GM18870 (cell line): Measurements from ENCODE around the gene RBMS3.
"Not testable (repeated sequence)": the region's sequence is repeated elsewhere in the genome, so short reads cannot be mapped to it uniquely, and the experiment has no call there.

Experiments
- ATAC-seq: cut with Tn5 transposase; IDR thresholded peaks from one replicate; pipeline ENCODE4 v1.9.1; 2021; ENCODE audit warnings: moderate library complexity; ENCODE audit not compliant: unreplicated experiment

RBMS3 gene

DNA sequence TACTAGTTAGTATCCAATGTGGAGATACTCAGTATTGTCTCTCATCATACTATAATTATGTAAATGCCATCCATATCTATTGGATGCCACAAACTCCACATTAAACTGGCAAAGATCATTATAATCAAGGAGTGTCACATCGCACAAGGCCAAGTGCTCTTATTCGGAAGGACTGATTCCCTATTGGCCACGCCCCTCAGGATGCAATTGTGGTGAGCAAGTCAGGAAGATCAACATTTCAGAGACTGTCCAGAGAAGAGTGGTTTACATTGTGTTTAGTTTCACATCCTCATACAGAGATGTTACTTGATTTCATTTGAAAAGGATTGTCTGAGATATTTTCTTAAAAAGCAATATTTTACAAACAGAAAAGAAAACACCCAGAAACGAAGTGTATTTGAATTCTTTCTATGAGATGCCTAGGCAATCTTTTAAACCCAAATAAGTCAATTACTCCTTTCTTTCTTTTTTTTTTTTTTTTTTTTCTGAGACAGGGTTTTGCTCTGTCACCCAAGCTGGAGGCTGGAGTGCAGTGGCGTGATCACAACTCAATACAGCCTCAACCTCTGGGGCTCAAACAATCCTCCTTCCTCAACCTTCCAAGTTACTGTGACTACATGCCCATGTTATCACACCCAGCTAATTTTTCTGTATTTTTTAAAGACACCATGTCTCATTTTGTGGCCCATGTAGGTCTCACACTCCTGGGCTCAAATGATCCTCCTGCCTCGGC, 369.1 kb downstream of the RBMS3 start:
- ATAC-seq = peak; percentile 85

DNA sequence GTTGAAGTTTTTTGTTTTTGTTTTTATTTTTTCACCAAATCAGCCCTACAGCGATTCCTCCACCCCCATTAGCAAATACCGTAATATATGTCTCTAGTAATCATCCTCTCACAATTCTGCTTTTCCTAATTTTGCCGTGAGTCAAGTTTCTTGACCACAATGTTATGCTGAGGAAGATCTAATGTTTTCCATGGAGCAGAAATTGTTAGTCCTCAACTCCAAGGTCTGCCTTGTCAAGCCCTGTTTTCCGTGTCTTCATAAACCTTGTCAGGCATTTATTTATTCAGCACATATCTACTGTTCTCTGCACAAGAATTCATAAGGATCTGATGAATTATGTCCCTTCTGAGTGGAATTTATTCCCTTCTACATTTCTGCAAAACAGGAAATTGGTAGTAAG, 372.8 kb downstream of the RBMS3 start:
- ATAC-seq = no peak

DNA sequence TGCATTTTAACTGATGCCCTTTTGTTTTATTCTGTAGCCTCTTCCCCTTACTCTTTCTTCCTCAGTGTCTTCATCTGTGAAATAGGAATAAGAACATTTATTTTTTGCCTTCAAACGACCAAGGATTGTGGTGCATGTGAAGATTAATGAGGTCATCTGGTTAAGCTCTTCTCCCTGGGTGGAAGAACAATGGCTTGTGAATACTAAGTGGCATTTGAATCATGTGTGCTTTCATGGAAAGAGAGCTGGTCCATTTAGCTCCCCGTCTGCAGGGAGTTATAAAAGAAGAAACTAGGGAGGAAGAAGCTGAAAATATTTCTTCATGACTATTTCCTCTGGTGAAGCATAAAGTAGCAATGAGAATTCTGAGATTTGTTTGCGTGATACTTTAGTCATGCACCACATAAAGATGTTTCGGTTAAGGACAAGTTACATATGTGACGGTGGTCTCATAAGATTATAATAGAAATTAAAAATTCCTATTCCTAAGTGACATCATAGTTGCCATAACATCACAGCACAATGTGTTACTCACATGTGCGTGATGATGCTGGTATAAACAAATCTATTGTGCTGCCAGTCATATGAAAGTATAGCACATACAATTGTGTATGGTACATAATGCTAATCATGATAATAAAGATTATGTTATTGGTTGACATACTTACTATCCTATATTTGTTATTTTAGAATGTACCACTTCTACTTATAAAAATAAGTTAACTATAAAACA, 374.3 kb downstream of the RBMS3 start:
- ATAC-seq = no peak

DNA sequence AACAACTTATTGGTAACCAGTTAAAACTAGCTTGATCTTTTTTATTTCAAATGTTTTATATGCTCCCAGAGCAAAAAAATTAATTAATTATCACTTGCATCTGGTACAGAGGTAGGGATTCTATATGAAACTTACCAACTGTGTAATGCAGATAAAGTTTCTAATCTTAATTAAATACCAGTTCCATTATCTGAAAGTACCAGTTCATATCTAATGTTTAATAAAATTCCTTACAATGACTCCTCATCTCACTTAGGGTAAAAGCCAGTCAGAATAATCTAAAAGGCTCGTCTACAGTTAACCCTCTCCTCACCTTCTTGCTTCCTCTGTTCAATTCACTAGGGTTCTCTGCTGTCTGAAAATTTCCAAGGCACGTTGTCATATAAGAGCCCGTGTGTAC, 384.8 kb downstream of the RBMS3 start:
- ATAC-seq = no peak

DNA sequence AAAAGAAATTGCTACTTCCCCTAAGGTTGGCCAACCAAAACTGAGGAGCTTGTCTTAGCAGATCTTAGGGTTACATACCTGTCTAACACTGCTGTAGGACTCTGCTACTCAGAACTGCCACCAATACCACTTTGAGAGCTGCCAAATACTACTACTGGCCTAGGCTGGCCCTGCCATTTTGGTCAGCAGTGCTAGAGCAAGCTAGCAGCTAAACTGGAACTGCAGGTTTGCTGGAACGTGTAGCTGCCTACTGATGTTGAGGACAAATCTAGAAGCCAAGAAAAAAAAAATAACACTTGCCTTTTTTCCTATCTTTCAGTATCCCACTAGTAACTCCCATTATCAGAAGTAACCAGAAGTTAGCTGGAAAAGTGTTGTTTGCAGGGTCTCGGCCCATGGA, 387.4 kb downstream of the RBMS3 start:
- no peak for ATAC-seq

DNA sequence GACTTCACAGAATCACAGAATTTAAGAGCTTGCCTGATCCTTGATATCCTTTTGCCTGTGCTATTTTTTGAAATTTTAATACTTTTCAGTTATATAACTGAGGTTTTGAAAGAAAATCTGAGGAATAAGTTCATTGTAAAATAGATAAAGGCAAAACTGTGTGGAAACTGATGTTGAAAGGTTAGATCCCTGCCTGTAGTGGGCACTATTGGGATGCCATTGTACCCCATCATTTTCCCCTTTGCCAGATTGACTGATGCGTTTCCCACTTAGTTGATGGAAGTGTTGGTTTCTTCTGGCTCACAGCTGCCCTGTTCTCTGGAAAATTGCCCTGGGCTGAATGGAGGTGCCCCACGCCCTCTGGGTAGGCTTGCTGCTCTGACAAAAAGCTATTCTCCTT, 387.9 kb downstream of the RBMS3 start:
- ATAC-seq = no peak

DNA sequence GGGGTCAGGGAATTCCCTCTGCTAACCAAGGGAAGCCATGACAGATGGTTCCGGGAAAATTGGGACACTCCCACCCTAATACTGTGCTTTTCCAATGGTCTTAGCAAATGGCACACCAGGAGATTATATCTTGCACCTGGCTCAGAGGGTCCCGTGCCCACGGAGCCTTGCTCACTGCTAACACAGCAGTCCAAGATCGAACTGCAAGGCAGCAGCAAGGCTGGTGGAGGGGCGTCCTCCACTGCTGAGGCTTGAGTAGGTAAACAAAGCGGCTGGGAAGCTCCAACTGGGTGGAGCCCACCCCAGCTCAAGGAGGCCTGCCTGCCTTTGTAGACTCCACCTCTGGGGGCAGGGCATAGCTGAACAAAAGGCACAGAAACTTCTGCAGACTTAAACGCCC, 389.6 kb downstream of the RBMS3 start:
- ATAC-seq = not testable (repeated sequence)

DNA sequence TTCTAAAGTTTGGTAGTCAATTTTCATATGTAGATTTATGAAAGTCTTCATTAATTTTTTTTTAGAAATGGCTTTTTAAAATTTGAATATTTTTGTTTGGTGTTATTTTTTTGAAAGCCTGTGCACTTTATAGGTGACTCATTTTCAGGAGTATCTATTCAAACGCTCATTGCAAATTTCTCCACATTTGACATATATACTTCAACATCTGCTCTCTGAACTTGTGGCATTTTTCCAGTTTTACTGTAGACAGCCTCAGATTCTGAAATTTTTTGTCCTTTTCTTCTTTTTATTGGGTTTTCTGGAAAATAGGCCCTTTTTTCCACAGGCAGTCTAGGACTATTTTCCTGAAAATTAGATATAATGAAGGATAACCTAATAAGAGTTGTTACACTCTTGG, 396.6 kb downstream of the RBMS3 start:
- no peak for ATAC-seq

DNA sequence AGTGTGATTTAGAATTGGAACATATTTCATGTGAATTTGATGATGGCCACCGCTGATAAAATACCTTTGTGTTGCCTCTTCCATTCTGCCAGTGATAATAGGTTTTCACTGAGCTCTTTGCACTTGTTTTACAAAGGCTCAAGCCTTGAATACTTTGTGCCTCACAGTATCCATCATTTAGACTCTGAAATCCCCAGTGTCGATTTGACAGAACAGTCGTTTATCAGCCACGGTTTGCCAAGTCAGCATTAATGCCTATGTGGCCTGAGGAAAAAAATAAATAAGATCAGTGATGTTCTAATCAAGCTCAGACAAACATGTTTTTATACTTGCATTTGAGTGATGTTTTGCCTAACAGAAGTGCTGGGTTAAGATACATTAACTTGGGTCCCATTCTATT, 399.1 kb downstream of the RBMS3 start:
- no peak for ATAC-seq

DNA sequence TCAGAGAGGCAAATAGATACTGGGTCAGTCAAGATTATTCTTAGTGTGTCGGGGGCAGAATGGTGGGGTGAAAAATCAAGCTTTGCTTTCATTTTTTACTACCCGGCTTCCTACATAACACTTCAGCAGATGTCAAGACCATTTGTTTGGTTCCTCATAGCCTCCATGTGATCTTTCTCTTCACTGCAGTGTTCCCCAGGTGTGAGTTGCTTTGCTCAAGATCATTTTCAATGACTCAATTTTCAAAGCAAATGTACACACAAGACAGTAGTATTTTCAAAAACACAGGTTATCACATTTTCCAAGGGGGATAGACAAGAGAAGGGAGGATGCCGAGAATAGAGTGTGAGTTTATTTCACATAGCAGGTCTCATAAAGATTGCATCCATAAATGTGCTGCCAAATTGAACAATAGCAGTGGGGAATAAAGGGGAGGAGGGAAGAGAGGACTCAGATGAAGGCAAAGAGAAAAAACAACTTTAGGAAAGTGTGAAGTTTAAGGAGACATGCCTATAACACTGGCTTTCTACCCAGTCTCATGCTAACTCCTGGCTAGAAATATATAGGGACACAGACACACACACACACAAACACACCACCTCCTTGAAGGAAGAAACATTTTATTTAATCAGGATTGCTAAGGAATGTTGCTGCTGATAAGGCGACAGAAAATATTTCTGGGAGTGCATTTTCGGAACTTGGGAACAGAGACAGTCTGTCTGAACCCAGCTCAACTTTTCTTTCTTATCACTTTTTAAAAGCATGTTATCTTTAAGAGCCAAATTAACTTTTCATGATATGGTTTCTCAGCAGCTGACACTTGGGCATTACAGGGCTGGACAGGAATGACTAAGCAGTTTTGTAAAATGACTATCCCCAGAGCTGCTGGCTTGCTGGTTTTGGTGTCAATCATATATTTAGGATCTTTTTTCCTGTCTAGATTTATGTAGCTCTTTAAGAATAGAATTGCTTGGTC, 402.4 kb downstream of the RBMS3 start:
- peak; percentile 63 for ATAC-seq

DNA sequence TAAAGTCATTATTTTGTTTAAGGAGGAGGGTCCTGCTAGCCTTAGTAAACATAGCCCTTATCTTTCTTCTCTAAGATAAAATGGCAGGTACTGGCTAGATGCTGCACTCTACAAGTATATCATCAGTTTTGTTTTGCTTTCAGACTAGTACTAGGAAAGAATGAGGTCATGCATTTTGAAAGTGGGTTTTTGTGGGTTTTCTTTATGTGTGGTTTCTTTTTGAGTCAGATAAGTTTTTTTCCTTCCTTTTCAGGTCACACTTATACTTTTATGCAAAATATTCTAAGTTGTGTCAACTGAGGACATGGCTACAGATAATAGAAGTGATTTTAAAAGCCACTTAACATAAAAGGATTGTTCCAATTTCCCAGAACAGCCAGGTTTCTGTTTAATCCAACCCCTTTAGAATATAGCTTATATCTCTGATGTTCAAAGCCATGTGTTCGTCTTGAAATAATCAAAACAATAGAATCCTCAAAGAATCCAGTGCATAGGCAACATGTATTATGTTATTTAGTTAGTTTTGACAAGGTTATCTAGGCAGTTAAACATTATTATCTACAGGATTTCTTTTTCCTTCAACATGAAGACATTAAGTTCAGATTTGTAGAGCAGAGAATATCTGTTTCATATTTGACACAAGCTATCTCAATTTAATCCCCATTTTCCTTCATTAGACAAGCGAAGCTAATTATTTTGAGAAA, 406.2 kb downstream of the RBMS3 start:
- peak; percentile 99 for ATAC-seq

DNA sequence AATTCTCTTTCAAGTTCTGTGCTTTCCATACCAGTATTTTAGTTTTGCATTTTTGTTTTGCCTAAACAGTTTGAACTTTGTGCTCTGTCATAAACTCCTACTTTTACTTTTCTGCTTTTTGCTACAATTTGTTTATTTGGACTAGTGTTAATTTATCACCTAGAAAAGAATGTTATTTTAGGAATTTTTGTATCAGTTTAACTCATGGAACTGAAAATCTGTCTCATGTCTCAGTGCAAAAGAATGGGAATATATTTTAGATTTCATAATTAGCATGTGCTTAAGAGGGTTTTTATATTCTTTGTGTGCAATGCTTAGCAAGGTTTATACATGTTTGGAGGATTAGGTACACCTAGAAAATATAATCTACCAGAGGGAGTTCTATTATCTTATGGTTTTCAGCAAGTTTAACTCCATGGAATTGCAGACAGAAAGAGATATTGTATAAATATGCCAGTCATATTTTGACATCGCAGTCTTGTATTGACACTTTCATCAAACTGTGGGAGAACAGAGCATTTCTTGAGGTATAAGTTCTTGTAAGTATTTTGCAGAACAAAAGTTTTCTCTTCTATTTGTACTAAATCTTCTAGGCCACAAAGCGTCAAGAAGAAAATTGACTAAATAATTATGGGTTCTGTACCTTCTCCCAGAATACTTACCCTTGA, 409.9 kb downstream of the RBMS3 start:
- ATAC-seq = no peak

DNA sequence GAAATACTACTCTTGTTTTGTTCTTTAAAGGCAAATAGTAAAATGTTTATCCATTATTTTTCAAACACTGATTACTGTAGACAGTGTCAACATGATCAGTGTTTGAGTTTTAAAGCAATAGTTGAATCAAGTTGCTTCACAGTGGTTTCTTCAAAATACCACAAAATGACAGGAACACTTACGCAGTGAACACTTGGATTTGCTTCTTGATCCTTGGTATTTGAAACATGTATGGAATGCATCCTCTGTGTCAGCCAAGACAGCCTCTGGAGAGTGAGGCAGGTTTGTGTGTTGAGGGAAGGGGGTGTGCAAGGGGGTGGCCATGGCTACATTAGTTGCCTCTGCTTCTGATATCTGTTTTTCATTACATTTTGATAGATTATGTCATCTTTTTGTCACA, 413.0 kb downstream of the RBMS3 start:
- no peak for ATAC-seq

DNA sequence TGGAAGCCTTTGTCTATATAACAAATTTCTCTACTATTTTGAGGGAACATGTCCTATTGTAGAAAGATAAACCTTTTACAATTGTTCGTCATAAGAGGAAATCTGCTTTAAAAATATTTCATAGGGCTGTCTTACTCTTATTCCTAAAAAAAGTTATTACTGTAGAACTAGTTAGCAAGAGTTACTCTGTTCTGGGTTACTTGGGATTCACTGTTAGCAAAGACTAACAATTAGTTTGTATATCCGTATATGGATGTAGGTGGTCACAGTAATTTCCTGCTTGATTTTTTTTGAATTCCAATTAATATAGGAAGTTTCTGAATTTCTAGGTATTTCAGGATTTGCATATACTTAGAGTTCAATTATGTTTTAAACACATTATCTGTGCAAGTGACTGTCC, 413.5 kb downstream of the RBMS3 start:
- no peak for ATAC-seq

DNA sequence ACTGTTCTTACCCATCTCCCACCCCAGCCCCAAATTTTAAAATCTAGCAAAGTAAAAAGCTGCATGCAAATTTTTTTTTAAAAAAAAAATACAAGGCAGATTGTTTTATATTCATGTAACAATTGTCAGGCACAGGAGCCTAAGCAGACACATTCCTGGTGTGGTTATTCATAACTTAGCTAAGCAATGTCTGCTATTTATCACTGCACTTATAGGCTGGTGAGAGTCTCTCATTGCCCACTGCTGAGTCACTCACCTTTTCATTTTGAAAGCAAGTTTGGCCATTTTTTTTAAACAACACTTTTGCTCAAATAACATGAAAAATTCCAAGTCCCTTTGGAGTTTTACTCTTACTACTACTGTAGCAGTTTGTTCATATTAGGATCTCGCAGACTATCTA, 413.9 kb downstream of the RBMS3 start:
- no peak for ATAC-seq

DNA sequence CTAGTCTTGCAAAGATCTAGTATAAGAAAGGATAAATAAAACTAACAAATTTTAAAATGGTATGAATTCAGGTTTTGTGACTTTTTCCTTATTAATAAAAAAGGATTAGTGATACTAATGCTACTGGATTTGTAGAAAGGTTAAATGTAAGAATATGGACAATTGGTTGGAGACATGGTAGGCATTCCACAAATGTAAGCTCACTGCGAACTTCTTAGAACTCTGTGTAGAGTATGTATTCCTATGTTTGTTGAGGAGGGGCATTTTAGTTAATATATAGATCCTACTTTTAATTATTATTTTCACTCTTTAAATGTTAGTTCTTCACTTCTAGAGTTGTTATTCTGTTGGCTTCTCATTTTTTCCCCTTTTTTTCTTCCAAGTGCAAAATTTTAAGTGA, 414.3 kb downstream of the RBMS3 start:
- no peak for ATAC-seq

DNA sequence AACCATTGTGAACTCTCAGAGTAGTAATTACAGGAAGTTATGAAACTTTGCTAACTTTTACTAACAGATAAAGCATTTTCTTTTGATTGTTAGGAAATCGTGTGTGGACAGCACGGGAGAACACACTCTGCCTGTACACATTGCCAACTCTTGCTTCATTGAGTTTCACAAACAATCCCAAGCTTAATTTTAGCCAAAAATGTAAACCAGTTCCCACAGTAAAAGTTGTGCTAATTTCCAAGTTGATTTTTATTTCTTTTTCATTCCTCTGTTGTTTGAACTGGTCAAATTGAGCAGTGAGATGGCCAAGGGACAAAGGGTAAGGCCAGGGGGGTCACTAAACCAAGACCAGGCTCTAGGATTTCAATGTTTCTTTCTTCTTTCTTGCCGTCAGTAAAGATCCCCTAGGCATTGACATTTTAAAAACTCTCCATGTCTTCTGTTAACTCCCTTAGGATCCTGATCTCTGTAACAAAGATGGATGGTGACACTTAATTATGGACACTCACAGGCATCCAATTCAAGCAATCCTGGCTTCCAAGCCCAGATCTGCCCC, 414.9 kb downstream of the RBMS3 start:
- no peak for ATAC-seq

DNA sequence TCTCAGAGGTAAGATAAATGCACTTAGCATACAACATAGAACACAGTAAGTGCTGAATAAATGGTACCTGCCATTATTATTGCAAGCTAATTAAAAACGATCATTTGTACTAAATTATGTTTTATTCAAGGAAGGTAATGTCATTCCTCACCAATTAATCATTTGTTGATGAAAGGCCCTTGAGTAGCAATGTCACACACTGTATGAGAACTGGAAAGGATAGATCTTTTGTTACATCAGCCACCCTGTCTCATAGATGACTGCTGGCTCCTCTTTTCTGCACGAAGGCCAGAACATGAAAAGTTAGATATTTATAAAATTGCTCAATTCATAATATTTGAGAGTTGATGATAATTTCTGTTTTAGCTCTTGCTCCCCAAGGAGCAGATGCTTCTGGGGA, 415.4 kb downstream of the RBMS3 start:
- ATAC-seq = no peak

DNA sequence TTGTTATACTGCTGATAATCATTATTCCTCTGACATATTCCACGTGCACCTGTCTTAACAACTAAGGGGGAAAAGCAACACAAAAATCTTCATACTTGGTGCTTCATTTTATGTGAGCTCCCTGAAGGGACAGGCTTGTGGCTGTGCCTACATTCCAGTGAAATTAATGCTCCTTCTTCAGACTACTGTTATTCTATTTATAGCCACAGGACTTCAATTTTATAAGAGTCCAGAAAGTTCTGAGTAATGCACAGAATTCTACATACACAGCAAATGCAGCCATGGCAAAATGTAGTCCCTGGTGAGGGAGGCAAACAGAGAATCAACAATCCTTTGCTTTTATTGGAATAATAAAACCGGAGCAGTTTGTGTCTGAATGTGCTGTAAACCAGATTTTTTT, 417.1 kb downstream of the RBMS3 start:
- no peak for ATAC-seq

DNA sequence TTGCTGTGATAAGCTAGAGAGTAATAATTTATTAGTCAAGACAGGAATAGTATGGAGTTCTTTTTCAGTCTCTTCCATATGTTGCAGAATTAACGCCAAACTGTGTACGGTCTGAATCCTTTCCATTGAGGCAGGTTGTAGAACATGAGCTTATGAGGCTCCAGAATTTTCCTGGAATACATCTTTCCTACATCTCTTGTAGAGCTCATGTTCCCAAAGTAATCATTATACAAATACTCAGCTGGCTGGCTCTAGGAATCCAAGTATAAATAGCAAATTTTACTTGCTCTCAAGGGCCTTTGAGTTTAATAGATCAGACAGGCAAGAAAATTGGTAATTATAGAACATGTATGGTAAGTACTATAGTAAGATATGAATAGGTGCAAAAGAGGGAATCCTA, 419.4 kb downstream of the RBMS3 start:
- no peak for ATAC-seq
